SK-N-MC (cell line): Measurements from ENCODE around the gene WDR48.

Experiments
- EZH2 ChIP-seq: fragments of 200-600 bp; sonication (generic); IDR thresholded peaks from one replicate; pipeline ENCODE4 v1.6.1; 2017; ENCODE audit warnings: antibody characterized with exemption
- POLR2AphosphoS5 ChIP-seq: IDR thresholded peaks from 2 replicates; pipeline ENCODE4 v1.6.1; 2012; ENCODE audit warnings: mild to moderate bottlenecking, low read depth, low read length, borderline replicate concordance

- TF ChIP-seq EZH2 (no peak), POLR2AphosphoS5 (no peak)
Measured at GRCh38 chr3:39022286-39022630, 29.6 kb upstream of the WDR48 start.
